Mesenchymal stem cell (in vitro differentiated cells and primary cell): ENCODE data around the gene SLC12A5.
A peak's percentile ranks its signal among the peaks of the same experiment; 100 is the strongest.

Experiments used
- DNase-seq: peaks from one replicate; pipeline ENCODE4 v3.0.0-alpha.2; 2013
- H2AFZ ChIP-seq: one replicate; pipeline ENCODE4 v1.6.1; 2013; ENCODE audit warnings: low read depth, mild to moderate bottlenecking, control low read depth, inconsistent platforms, low read length, moderate library complexity
- H2AK5ac ChIP-seq: 2 replicates; pipeline ENCODE4 v1.6.1; 2013; ENCODE audit warnings: low read length, moderate library complexity, mild to moderate bottlenecking, inconsistent platforms; ENCODE audit not compliant: severe bottlenecking
- H2BK120ac ChIP-seq: one replicate; pipeline ENCODE4 v1.6.1; 2013; ENCODE audit warnings: low read depth, mild to moderate bottlenecking, inconsistent platforms, low read length, moderate library complexity
- H2BK12ac ChIP-seq, 2 experiments: one replicate each; pipeline ENCODE4 v1.6.1; 2013; ENCODE audit warnings: inconsistent platforms in 2 of 2, low read length in 2 of 2, mild to moderate bottlenecking in 2 of 2, moderate library complexity in 2 of 2, control low read depth in 1 of 2
- H2BK15ac ChIP-seq: one replicate; pipeline ENCODE4 v1.6.1; 2013; ENCODE audit warnings: mild to moderate bottlenecking, low read depth, inconsistent platforms; ENCODE audit not compliant: poor library complexity, severe bottlenecking
- H2BK5ac ChIP-seq: 2 replicates; pipeline ENCODE4 v1.6.1; 2013; ENCODE audit warnings: low read depth, mild to moderate bottlenecking, low read length, control low read depth, inconsistent platforms; ENCODE audit not compliant: poor library complexity, severe bottlenecking
- H3K14ac ChIP-seq, 2 experiments: one replicate each; pipeline ENCODE4 v1.6.1; 2013; ENCODE audit warnings: inconsistent platforms in 2 of 2, low read length in 2 of 2, control low read depth in 1 of 2, mild to moderate bottlenecking in 1 of 2, moderate library complexity in 1 of 2
- H3K18ac ChIP-seq, 2 experiments: one replicate each; pipeline ENCODE4 v1.6.1; 2013; ENCODE audit warnings: inconsistent platforms in 2 of 2, low read length in 2 of 2, control low read depth in 1 of 2, low read depth in 1 of 2, mild to moderate bottlenecking in 1 of 2
- H3K23ac ChIP-seq, 2 experiments: one replicate each; pipeline ENCODE4 v1.6.1; 2013; ENCODE audit warnings: inconsistent platforms in 2 of 2, low read length in 2 of 2, mild to moderate bottlenecking in 2 of 2, moderate library complexity in 2 of 2, control low read depth in 1 of 2
- H3K27ac ChIP-seq: 2 replicates; pipeline ENCODE4 v1.5.1; 2013; ENCODE audit warnings: mild to moderate bottlenecking, moderate library complexity, low read length, control low read depth, inconsistent platforms; ENCODE audit not compliant: poor library complexity, severe bottlenecking
- H3K27me3 ChIP-seq, 2 experiments: 2 replicates each; pipeline versions ENCODE4 v1.6.1 to v1.7.0; 2013; ENCODE audit warnings: low read length in 2 of 2, mild to moderate bottlenecking in 2 of 2, moderate library complexity in 2 of 2, control low read depth in 1 of 2, inconsistent platforms in 1 of 2; ENCODE audit not compliant: control insufficient read depth in 1 of 2, insufficient read depth in 1 of 2
- H3K36me3 ChIP-seq, 2 experiments: 2 replicates each; pipeline versions ENCODE4 v1.6.1 to v1.7.0; 2013; ENCODE audit warnings: low read length in 2 of 2, control low read depth in 1 of 2, inconsistent platforms in 1 of 2, low read depth in 1 of 2, mild to moderate bottlenecking in 1 of 2; ENCODE audit not compliant: insufficient read depth in 2 of 2, control insufficient read depth in 1 of 2
- H3K4ac ChIP-seq, 2 experiments: one replicate each; pipeline ENCODE4 v1.6.1; 2013; ENCODE audit warnings: inconsistent platforms in 2 of 2, low read length in 2 of 2, mild to moderate bottlenecking in 2 of 2, moderate library complexity in 2 of 2, control low read depth in 1 of 2, low read depth in 1 of 2
- H3K4me1 ChIP-seq: 2 replicates; pipeline ENCODE4 v1.6.1; 2013; ENCODE audit warnings: low read depth, low read length, control low read depth; ENCODE audit not compliant: control insufficient read depth, insufficient read depth
- H3K4me2 ChIP-seq: 2 replicates; pipeline ENCODE4 v1.6.1; 2013; ENCODE audit warnings: low read length, mild to moderate bottlenecking, inconsistent platforms; ENCODE audit not compliant: poor library complexity, severe bottlenecking
- H3K4me3 ChIP-seq, 2 experiments: 2 replicates each; pipeline versions ENCODE4 v1.5.1 to v1.7.0; 2013; ENCODE audit warnings: low read length in 2 of 2, mild to moderate bottlenecking in 2 of 2, control low read depth in 1 of 2, low read depth in 1 of 2; ENCODE audit not compliant: insufficient read depth in 1 of 2
- H3K79me1 ChIP-seq: replicated peaks from 2 replicates; pipeline ENCODE4 v1.6.1; 2013; ENCODE audit warnings: mild to moderate bottlenecking, control low read depth, low read length, inconsistent platforms; ENCODE audit not compliant: poor library complexity, severe bottlenecking
- H3K9ac ChIP-seq: 2 replicates; pipeline ENCODE4 v1.7.0; 2013; ENCODE audit warnings: mild to moderate bottlenecking, low read length, moderate library complexity
- H3K9me3 ChIP-seq: 2 replicates; pipeline ENCODE4 v1.7.0; 2013; ENCODE audit warnings: mild to moderate bottlenecking, low read length; ENCODE audit not compliant: control insufficient read depth
- H4K8ac ChIP-seq: one replicate; pipeline ENCODE4 v1.6.1; 2013; ENCODE audit warnings: inconsistent platforms, mild to moderate bottlenecking, low read length, moderate library complexity
- H4K91ac ChIP-seq: one replicate; pipeline ENCODE4 v1.6.1; 2013; ENCODE audit warnings: mild to moderate bottlenecking, low read length, inconsistent platforms
- WGBS: methylation state at CpG from one replicate; pipeline ENCODE4 v1.1.7; 2013; ENCODE audit warnings: mixed read lengths; 5-methylcytosine and 5-hydroxymethylcytosine counted together

The SLC12A5 gene

DNA sequence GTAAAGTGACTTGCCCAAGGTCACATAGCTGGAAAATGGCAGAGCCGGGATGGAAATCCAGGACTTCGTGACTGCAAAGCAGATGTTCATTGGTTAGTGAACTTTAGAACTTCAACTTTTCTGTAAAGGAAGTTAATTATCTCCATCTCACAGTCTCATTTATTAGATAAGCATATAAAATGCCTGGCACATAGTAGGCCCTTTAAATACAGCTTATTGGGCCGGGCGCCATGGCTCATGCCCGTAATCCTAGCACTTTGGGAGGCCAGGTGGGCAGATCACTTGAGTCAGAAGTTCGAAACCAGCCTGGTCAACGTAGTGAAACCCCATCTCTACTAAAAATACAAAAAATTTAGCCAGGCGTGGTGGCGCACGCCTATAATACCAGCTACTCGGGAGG, 22.1 kb upstream of the SLC12A5 start:
- H3K4ac ChIP-seq: no peak overlapping the region
- H3K9me3 ChIP-seq: no peaks in the 10 kb centered on the region
- H3K27me3 ChIP-seq: peaks cover 33 to 81% of the 10 kb centered on the region in 2 experiments
- no peak overlapping the region for H2BK15ac ChIP-seq
- H4K8ac ChIP-seq: no peak overlapping the region
- H2AFZ ChIP-seq: no peak overlapping the region
- H3K4me1 ChIP-seq: peaks cover 2% of the 10 kb centered on the region
- no peak overlapping the region for H3K18ac ChIP-seq
- no peak for DNase-seq
- no peak overlapping the region for H3K4me3 ChIP-seq
- H3K36me3 ChIP-seq: no peaks in the 10 kb centered on the region
- WGBS: 94% methylated on average over 11 of the region's 11 CpGs
- H2BK12ac ChIP-seq: no peak overlapping the region
- no peak overlapping the region for H2BK120ac ChIP-seq
- no peak overlapping the region for H2BK5ac ChIP-seq
- H3K9ac ChIP-seq: no peak overlapping the region
- H2AK5ac ChIP-seq: no peak overlapping the region
- H3K23ac ChIP-seq: no peak overlapping the region
- H3K79me1 ChIP-seq: no peaks in the 10 kb centered on the region
- H3K4me2 ChIP-seq: no peak overlapping the region
- no peak overlapping the region for H3K27ac ChIP-seq
- H3K14ac ChIP-seq: no peak overlapping the region
- H4K91ac ChIP-seq: no peak overlapping the region

GRCh38 chr20:46007671-46008070, 21.3 kb upstream of the SLC12A5 start:
- H2AFZ ChIP-seq: no peak overlapping the region
- H2BK120ac ChIP-seq: no peak overlapping the region
- no peak overlapping the region for H3K27ac ChIP-seq
- no peak overlapping the region for H3K4ac ChIP-seq
- WGBS: 85% methylated on average over 4 of the region's 4 CpGs
- H4K91ac ChIP-seq: no peak overlapping the region
- no peaks in the 10 kb centered on the region for H3K9me3 ChIP-seq
- H3K27me3 ChIP-seq: peaks cover 32 to 86% of the 10 kb centered on the region in 2 experiments
- peaks cover 2% of the 10 kb centered on the region for H3K4me1 ChIP-seq
- no peak overlapping the region for H3K4me3 ChIP-seq
- H3K4me2 ChIP-seq: no peak overlapping the region
- H3K36me3 ChIP-seq: no peaks in the 10 kb centered on the region
- DNase-seq: no peak
- no peak overlapping the region for H4K8ac ChIP-seq
- H3K9ac ChIP-seq: no peak overlapping the region
- H3K18ac ChIP-seq: no peak overlapping the region
- no peak overlapping the region for H2BK15ac ChIP-seq
- no peak overlapping the region for H3K23ac ChIP-seq
- no peak overlapping the region for H3K14ac ChIP-seq
- no peak overlapping the region for H2BK12ac ChIP-seq
- H2AK5ac ChIP-seq: no peak overlapping the region
- H3K79me1 ChIP-seq: no peaks in the 10 kb centered on the region
- H2BK5ac ChIP-seq: no peak overlapping the region

DNA sequence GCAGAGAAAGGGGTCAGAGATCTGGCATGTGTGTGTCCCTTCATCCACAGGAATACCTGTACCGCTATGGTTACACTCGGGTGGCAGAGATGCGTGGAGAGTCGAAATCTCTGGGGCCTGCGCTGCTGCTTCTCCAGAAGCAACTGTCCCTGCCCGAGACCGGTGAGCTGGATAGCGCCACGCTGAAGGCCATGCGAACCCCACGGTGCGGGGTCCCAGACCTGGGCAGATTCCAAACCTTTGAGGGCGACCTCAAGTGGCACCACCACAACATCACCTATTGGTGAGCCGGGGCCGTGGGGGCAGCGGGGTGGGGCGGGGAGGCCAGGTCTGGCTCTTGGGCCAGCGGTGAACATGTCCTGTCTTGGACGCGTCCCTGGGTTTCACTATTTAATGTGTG, 19.2 kb upstream of the SLC12A5 start:
- Histone ChIP-seq H3K27me3 (peaks cover 42 to 97% of the 10 kb centered on the region in 2 experiments), H3K4me2 (no peak overlapping the region)
- WGBS: 90% methylated on average over 20 of the region's 20 CpGs

GRCh38 chr20:46010491-46011391, 18.3 kb upstream of the SLC12A5 start:
- Histone ChIP-seq H3K4me2 (no peak overlapping the region), H3K4ac (no peak overlapping the region), H2BK12ac (no peak overlapping the region), H3K36me3 (no peaks in the 10 kb centered on the region), H3K4me3 (peak overlapping the region in 1 of 2 experiments; percentile 18), H3K14ac (no peak overlapping the region), H3K23ac (no peak overlapping the region), H3K27ac (no peak overlapping the region), H4K91ac (no peak overlapping the region), H3K9ac (no peak overlapping the region), H3K4me1 (peaks cover 6% of the 10 kb centered on the region), H3K18ac (no peak overlapping the region), H2BK5ac (no peak overlapping the region), H3K27me3 (peaks cover 36 to 94% of the 10 kb centered on the region in 2 experiments), H2BK15ac (no peak overlapping the region), H2AK5ac (no peak overlapping the region), H3K9me3 (no peaks in the 10 kb centered on the region), H2BK120ac (no peak overlapping the region), H2AFZ (no peak overlapping the region), H3K79me1 (no peaks in the 10 kb centered on the region), H4K8ac (no peak overlapping the region)
- whole genome bisulfite sequencing: 95% methylated on average over 74 of the region's 74 CpGs
- no peak for DNase-seq

More for the DNA sequence above, 19.2 kb upstream of the SLC12A5 start:
- no peak overlapping the region for H4K91ac ChIP-seq
- H2BK15ac ChIP-seq: no peak overlapping the region
- no peak overlapping the region for H2BK5ac ChIP-seq
- no peak overlapping the region for H3K23ac ChIP-seq
- H2BK12ac ChIP-seq: no peak overlapping the region
- H2AFZ ChIP-seq: no peak overlapping the region
- H2AK5ac ChIP-seq: no peak overlapping the region
- no peak for DNase-seq
- H4K8ac ChIP-seq: no peak overlapping the region
- no peak overlapping the region for H2BK120ac ChIP-seq
- H3K27ac ChIP-seq: no peak overlapping the region
- peaks cover 6% of the 10 kb centered on the region for H3K4me1 ChIP-seq
- no peak overlapping the region for H3K4me3 ChIP-seq
- H3K18ac ChIP-seq: no peak overlapping the region
- H3K9me3 ChIP-seq: no peaks in the 10 kb centered on the region
- H3K36me3 ChIP-seq: no peaks in the 10 kb centered on the region
- no peaks in the 10 kb centered on the region for H3K79me1 ChIP-seq
- H3K4ac ChIP-seq: no peak overlapping the region
- H3K14ac ChIP-seq: no peak overlapping the region
- H3K9ac ChIP-seq: no peak overlapping the region
